Smooth muscle cell (in vitro differentiated cells): Measurements from ENCODE around the gene CHCHD4. TPM values are rescaled to one million over a fixed set of nuclear protein-coding genes. Genes with fewer than 3 reads are reported as not detected.
A peak's percentile ranks its signal among the peaks of the same experiment; 100 is the strongest.

Source experiments
- DNase-seq: peaks from one replicate; lab custom pipeline; 2025; ENCODE audit not compliant: unreplicated experiment; lab: John Stamatoyannopoulos, UW
- H2AFZ ChIP-seq: fragments of 200-600 bp; sonication (generic); 2 replicates; pipeline ENCODE4 v1.6.0; 2016; ENCODE audit warnings: antibody characterized with exemption, low read depth, mild to moderate bottlenecking
- H3F3A ChIP-seq: fragments of 200-600 bp; sonication (generic); 2 replicates; pipeline ENCODE4 v1.6.0; 2017; ENCODE audit warnings: antibody characterized with exemption, low read depth
- H3K27ac ChIP-seq: fragments of 200-600 bp; sonication (generic); 2 replicates; pipeline ENCODE4 v1.5.1; 2016; ENCODE audit warnings: low read depth, mild to moderate bottlenecking
- H3K27me3 ChIP-seq: fragments of 200-600 bp; sonication (generic); 2 replicates; pipeline ENCODE4 v1.6.1; 2016; ENCODE audit warnings: low read depth, mild to moderate bottlenecking
- H3K36me3 ChIP-seq: fragments of 200-600 bp; sonication (generic); 2 replicates; pipeline ENCODE4 v1.5.1; 2016; ENCODE audit warnings: low read depth
- H3K4me1 ChIP-seq: fragments of 200-600 bp; sonication (generic); 2 replicates; pipeline ENCODE4 v1.5.1; 2016; ENCODE audit warnings: low read depth
- H3K4me2 ChIP-seq: fragments of 200-600 bp; sonication (generic); 2 replicates; pipeline ENCODE4 v1.6.0; 2016; ENCODE audit warnings: mild to moderate bottlenecking
- H3K4me3 ChIP-seq: fragments of 200-600 bp; sonication (generic); 2 replicates; pipeline ENCODE4 v1.5.1; 2016; ENCODE audit warnings: mild to moderate bottlenecking
- H3K79me2 ChIP-seq: fragments of 200-600 bp; sonication (generic); 2 replicates; pipeline ENCODE4 v1.6.0; 2016; ENCODE audit warnings: low read depth, mild to moderate bottlenecking
- H3K9ac ChIP-seq: fragments of 200-600 bp; sonication (generic); 2 replicates; pipeline ENCODE4 v1.6.0; 2016; ENCODE audit warnings: low read depth
- H3K9me3 ChIP-seq: fragments of 200-600 bp; sonication (generic); replicated peaks from 2 replicates; pipeline ENCODE4 v1.5.1; 2016; ENCODE audit warnings: low read depth
- H4K20me1 ChIP-seq: fragments of 200-600 bp; sonication (generic); 2 replicates; pipeline ENCODE4 v1.6.0; 2016; ENCODE audit warnings: low read depth
- WGBS: methylation state at CpG from one replicate; pipeline ENCODE4 v1.1.7; 2016; ENCODE audit warnings: low lambda C conversion rate; 5-methylcytosine and 5-hydroxymethylcytosine counted together
- polyA plus RNA-seq: library from polyadenylated mRNA; unstranded; fragments of >200 nt; fragmentation: Nextera tagmentation; extraction: Ambion mirVana; gene quantifications from 2 replicates; pipeline ENCODE4 v1.2.1, GENCODE V29; 2016
- total RNA-seq: library from RNA; depleted of rRNA; stranded (reverse); fragments of >200 nt; gene quantifications from 2 replicates; pipeline ENCODE4 v1.2.3, GENCODE V29; 2014
- TF ChIP-seq, protein P1 (sequence below): fragments of 200-600 bp; sonication (generic); IDR thresholded peaks from 2 replicates; pipeline ENCODE4 v1.5.1; 2017; ENCODE audit warnings: borderline replicate concordance, mild to moderate bottlenecking, antibody characterized with exemption; ENCODE audit not compliant: insufficient read depth, poor library complexity, severe bottlenecking

The CHCHD4 gene
- total and polyA plus RNA-seq, 2 experiments from 2014 or later, result 8.7 to 12.0 TPM

DNA sequence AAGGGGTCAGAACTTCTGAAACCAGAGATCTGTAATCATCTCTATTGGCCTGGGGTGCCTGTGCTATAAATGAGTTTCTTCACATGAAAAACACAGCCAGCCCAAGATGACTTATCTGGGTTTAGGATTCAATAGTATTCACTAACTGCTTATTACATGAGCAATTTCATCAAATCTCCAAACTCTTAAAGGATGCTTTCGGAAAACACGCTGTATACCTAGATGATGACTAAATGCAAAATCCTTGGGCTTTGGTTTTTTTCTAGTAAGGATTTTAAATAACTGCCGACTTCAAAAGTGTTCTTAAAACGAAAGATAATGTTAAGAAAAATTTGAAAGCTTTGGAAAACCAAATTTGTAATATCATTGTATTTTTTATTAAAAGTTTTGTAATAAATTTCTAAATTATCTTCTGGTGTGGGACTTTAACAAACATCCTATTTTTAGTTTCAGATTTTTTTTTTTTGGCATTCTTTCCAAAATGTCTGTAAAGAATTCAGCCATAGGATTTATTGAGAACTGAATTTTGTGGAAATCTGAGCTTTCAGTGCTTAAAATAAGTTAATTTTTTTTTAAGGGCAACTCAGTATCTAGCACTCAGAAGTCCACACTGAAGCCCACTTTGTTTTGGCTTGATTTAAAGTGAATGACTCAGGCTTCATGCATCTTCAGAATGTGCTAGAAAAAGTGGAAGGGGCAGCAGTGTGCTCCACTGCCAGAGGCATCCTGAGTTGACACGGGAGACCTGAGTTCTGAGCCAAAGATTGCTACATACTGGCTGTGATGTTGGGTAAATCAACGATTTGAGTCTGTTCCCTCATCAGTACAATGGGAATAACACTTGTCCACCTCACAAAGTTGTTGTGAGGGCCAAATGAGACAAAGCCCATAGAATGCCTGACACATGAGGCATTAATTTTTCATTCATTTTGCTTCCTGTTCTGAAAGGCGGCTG is 18.9 kb upstream of the CHCHD4 start:
- no peaks in the 10 kb centered on the region for H3K79me2 ChIP-seq
- no peak overlapping the region for H3K4me3 ChIP-seq
- H3K4me1 ChIP-seq, result peaks cover 11% of the 10 kb centered on the region
- 36% methylated on average over 7 of the region's 7 CpGs for WGBS
- H2AFZ ChIP-seq, result no peak overlapping the region
- peak overlapping the region; percentile 100 for H3K27ac ChIP-seq
- H3F3A ChIP-seq, result peaks cover 25% of the 10 kb centered on the region
- H3K27me3 ChIP-seq, result no peaks in the 10 kb centered on the region
- TF ChIP-seq, protein P1, sequence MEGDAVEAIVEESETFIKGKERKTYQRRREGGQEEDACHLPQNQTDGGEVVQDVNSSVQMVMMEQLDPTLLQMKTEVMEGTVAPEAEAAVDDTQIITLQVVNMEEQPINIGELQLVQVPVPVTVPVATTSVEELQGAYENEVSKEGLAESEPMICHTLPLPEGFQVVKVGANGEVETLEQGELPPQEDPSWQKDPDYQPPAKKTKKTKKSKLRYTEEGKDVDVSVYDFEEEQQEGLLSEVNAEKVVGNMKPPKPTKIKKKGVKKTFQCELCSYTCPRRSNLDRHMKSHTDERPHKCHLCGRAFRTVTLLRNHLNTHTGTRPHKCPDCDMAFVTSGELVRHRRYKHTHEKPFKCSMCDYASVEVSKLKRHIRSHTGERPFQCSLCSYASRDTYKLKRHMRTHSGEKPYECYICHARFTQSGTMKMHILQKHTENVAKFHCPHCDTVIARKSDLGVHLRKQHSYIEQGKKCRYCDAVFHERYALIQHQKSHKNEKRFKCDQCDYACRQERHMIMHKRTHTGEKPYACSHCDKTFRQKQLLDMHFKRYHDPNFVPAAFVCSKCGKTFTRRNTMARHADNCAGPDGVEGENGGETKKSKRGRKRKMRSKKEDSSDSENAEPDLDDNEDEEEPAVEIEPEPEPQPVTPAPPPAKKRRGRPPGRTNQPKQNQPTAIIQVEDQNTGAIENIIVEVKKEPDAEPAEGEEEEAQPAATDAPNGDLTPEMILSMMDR, result no peak
- no peaks in the 10 kb centered on the region for H3K9me3 ChIP-seq
- DNase-seq, result no peak
- peak overlapping the region; percentile 82 for H3K4me2 ChIP-seq
- no peaks in the 10 kb centered on the region for H3K36me3 ChIP-seq
- no peaks in the 10 kb centered on the region for H4K20me1 ChIP-seq
- H3K9ac ChIP-seq, result peak overlapping the region; percentile 97

DNA sequence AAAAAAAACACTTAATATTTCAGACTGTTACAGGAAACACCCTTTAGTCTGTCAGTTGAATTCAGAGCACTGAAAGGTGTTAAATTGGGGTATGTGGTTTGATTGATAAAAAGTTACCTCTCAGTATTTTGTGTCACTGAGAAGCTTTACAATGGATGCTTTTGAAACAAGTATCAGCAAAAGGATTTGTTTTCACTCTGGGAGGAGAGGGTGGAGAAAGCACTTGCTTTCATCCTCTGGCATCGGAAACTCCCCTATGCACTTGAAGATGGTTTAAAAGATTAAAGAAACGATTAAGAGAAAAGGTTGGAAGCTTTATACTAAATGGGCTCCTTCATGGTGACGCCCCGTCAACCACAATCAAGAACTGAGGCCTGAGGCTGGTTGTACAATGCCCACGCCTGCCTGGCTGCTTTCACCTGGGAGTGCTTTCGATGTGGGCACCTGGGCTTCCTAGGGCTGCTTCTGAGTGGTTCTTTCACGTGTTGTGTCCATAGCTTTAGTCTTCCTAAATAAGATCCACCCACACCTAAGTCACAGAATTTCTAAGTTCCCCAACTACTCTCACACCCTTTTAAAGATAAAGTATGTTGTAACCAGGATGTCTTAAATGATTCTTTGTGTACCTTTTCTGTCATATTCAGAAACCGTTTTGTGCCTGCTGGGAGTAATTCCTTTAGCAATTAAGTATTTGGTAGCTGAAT is 18.0 kb upstream of the CHCHD4 start:
- peak overlapping the region; percentile 97 for H3K9ac ChIP-seq
- 62% methylated on average over 8 of the region's 8 CpGs for WGBS

DNA sequence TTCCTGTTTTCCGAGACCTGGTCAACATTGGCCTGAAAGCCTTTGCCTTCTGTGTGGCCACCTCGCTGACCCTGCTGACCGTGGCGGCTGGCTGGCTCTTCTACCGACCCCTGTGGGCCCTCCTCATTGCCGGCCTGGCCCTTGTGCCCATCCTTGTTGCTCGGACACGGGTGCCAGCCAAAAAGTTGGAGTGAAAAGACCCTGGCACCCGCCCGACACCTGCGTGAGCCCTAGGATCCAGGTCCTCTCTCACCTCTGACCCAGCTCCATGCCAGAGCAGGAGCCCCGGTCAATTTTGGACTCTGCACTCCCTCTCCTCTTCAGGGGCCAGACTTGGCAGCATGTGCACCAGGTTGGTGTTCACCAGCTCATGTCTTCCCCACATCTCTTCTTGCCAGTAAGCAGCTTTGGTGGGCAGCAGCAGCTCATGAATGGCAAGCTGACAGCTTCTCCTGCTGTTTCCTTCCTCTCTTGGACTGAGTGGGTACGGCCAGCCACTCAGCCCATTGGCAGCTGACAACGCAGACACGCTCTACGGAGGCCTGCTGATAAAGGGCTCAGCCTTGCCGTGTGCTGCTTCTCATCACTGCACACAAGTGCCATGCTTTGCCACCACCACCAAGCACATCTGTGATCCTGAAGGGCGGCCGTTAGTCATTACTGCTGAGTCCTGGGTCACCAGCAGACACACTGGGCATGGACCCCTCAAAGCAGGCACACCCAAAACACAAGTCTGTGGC is 17.1 kb upstream of the CHCHD4 start:
- Histone ChIP-seq H3K27me3 (no peaks in the 10 kb centered on the region), H4K20me1 (no peaks in the 10 kb centered on the region), H3K27ac (peak overlapping the region; percentile 100), H3K4me3 (no peak overlapping the region), H3K36me3 (no peaks in the 10 kb centered on the region), H3F3A (peaks cover 25% of the 10 kb centered on the region), H3K9me3 (no peaks in the 10 kb centered on the region), H3K9ac (no peak overlapping the region), H3K4me1 (peaks cover 11% of the 10 kb centered on the region), H3K4me2 (no peak overlapping the region), H2AFZ (no peak overlapping the region), H3K79me2 (no peaks in the 10 kb centered on the region)
- DNase-seq, result no peak
- TF ChIP-seq, protein P1, result no peak
- WGBS, result 72% methylated on average over 19 of the region's 19 CpGs

More for the DNA sequence above, 18.0 kb upstream of the CHCHD4 start:
- peaks cover 25% of the 10 kb centered on the region for H3F3A ChIP-seq
- H3K79me2 ChIP-seq, result no peaks in the 10 kb centered on the region
- H3K4me2 ChIP-seq, result peak overlapping the region; percentile 82
- H3K4me1 ChIP-seq, result peaks cover 11% of the 10 kb centered on the region
- H3K27ac ChIP-seq, result peak overlapping the region; percentile 100
- no peaks in the 10 kb centered on the region for H3K36me3 ChIP-seq
- H4K20me1 ChIP-seq, result no peaks in the 10 kb centered on the region
- DNase-seq, result no peak
- TF ChIP-seq, protein P1, result no peak
- no peak overlapping the region for H2AFZ ChIP-seq
- H3K27me3 ChIP-seq, result no peaks in the 10 kb centered on the region
- no peaks in the 10 kb centered on the region for H3K9me3 ChIP-seq
- H3K4me3 ChIP-seq, result no peak overlapping the region
